ENCODE measurements around the gene SYNJ2. TPM values are rescaled to one million over a fixed set of nuclear protein-coding genes. Genes with fewer than 3 reads are reported as not detected.

SYNJ2 gene
- total RNA-seq, 2 experiments from 2014 or later, result 28.1 to 29.4 TPM

DNA sequence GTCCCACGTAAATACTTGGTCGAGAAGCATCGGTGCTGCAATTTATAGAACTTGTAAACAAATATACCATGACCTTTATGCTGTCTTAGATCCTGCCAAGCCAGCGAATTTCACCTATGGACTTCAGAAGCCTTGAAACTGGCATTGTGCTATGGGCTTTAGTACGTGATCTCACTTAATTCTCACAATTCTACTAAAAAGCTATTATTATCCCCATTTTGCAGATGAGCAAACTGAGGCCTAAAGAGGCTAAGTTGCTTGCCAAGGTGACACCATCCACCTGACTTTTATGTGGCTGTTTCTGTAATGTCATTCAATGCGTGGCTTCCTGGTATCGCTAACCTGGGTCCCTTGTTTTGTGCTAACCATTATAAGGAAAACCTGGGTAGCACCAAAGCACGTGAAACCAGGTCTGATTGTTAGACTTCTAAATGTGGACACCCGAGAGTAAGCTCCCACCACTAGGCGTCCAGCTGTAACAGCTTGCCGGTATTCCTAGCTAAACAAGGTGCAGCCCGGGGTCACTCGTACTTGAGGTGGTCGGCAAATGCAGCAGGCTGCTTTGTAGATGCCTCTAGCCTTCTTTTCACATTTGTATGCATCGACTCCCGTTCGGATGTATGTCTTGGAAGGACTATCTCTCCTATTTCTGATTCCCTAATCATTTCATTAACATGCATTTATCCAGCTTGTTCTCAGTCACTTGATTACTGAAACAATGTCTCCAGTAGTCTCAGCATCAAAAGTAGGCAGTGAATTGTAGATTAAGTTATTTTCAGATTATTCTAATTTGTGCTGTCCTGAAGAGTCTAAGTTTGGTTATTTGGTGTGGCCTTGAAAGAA, 1.1 kb downstream of the SYNJ2 start:
- H3K4me1 Mint-ChIP-seq, result peaks cover 36% of the 10 kb centered on the region
- H3K27me3 Mint-ChIP-seq, result no peaks in the 10 kb centered on the region
- H3K9me3 Mint-ChIP-seq, result no peaks in the 10 kb centered on the region
- H3K27ac Mint-ChIP-seq, result peak overlapping the region; percentile 88
- peaks cover 13% of the 10 kb centered on the region for H3K36me3 Mint-ChIP-seq
- H3K4me3 Mint-ChIP-seq, result peak overlapping the region; percentile 83
- DNase-seq, result no peak

DNA sequence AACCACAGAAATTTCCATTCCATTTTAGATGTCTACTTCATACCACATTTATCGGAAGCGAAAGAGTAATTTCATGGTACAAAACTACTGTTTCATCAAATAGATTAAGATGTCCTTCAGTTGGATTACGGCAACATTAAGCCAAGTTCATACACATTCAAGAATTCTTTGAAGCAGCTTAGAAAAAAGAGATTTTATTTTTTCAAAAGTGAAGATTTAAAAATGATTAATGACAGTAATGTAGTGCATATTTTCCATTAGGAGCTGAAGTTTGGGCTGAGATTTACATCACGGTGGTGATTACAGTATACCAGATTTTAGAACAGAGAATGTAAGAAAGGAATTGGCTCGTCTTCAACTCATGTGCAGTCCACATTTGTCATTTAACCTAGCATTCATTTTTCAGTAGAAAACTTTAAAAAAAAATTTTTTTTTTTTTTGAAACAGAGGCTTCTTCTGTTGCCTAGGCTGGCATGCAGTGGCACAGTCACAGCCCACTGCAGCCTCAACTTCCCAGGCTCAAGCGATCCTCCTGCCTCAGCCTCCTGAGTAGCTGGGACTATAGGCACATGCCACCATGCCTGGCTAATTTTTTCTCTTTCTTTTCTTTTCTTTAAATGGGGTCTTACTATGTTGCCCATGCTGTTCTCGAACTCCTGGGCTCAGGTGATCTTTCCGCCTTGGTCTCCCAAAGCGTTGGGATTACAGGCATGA, 1.9 kb downstream of the SYNJ2 start:
- Mint-ChIP-seq H3K4me3 (peak overlapping the region; percentile 83), H3K27me3 (no peaks in the 10 kb centered on the region), H3K9me3 (no peaks in the 10 kb centered on the region), H3K36me3 (peaks cover 13% of the 10 kb centered on the region), H3K4me1 (peaks cover 40% of the 10 kb centered on the region), H3K27ac (peak overlapping the region; percentile 88)
- DNase-seq, result no peak

DNA sequence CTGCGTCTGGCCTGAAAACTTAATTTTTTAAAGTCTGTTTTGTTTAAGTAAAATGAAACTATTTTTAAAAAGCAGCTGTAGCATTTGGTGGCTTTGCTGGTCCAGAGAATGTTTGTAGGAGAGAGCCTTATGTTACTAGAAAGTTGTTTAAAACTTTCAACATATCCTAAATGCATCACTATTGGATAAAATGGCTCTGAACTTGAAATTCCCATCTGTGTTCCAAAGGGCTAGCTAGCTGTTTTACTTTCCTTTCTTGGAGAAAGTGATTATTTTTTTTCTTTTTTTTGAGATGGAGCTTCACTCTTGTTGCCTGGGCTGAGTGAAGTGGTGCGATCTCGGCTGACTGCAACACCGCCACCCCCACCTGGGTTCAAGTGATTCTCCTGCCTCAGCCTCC, 2.5 kb downstream of the SYNJ2 start:
- no peaks in the 10 kb centered on the region for H3K9me3 Mint-ChIP-seq
- no peak for DNase-seq
- no peaks in the 10 kb centered on the region for H3K27me3 Mint-ChIP-seq
- peak overlapping the region; percentile 49 for H3K4me3 Mint-ChIP-seq
- H3K27ac Mint-ChIP-seq, result peak overlapping the region; percentile 60
- H3K4me1 Mint-ChIP-seq, result peaks cover 46% of the 10 kb centered on the region
- peaks cover 13% of the 10 kb centered on the region for H3K36me3 Mint-ChIP-seq

DNA sequence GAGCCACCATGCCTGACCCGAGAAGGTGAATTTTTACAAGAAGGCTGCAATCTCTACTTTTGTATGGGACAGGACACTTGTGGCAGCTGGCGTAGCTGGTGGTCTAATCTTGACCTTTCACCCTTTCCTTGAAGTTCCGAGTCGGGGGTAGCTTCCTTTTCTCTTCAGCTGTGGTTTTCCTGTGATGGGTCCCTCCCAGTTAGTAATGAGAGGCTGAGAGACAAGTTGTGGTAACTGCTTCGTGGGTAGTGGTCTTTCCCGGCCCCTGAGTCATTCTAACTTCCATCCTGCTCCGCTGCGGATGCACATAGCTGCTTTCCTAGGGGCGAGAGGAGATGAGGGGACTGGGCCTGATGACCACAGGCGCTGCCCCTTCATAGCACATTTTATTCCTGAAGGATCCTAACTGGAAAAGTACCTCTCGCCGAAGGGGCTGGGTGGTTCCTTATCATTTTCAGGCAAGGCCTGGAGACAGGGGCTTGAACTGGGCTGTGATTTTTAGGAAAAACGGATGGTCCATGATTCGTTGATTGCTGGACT, 3.1 kb downstream of the SYNJ2 start:
- DNase-seq, result no peak
- H3K27ac Mint-ChIP-seq, result peak overlapping the region; percentile 25

DNA sequence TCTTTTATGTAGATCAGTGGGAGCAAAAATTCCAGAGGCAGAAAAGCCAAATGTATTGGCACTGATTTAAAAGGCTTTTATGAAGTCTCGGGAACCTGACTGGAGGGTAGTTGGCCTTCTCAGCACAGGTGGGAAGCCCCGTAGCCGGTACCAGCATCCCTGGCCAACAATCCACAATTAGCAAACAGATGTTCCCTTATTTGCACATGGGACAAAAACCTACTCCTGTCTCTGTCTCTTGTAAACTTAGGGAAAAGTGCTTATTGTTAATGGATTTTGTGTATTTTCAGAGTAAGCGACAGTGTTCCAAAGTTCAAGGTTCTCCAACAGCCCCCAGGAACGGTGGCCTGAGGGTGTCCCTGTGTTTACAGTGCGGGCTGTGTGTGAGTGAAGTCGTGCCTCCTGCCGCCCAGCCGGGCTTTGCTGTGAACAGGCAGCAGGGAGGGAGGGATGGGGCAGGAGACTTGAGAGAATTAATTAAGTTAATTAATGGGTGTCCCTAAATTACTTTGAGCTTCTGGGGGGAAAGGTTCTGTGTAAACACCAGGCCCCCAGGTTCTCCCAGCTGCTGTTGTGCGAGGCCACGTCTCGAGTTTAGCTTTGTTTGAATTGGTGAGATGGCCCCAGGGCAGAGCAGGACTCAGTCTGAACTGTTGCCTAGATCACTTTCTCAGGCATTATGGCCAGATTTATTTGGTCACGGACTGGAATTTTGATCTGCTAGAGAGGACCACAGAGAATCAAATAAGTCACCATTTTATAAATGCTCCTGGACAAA, 3.9 kb downstream of the SYNJ2 start:
- Mint-ChIP-seq H3K36me3 (peaks cover 13% of the 10 kb centered on the region), H3K9me3 (no peaks in the 10 kb centered on the region), H3K4me1 (peaks cover 52% of the 10 kb centered on the region), H3K27ac (no peak overlapping the region), H3K27me3 (no peaks in the 10 kb centered on the region), H3K4me3 (no peak overlapping the region)
- no peak for DNase-seq

More for the DNA sequence above, 3.1 kb downstream of the SYNJ2 start:
- H3K4me1 Mint-ChIP-seq, result peaks cover 51% of the 10 kb centered on the region
- peaks cover 13% of the 10 kb centered on the region for H3K36me3 Mint-ChIP-seq
- peak overlapping the region; percentile 49 for H3K4me3 Mint-ChIP-seq
- no peaks in the 10 kb centered on the region for H3K27me3 Mint-ChIP-seq
- H3K9me3 Mint-ChIP-seq, result no peaks in the 10 kb centered on the region

DNA sequence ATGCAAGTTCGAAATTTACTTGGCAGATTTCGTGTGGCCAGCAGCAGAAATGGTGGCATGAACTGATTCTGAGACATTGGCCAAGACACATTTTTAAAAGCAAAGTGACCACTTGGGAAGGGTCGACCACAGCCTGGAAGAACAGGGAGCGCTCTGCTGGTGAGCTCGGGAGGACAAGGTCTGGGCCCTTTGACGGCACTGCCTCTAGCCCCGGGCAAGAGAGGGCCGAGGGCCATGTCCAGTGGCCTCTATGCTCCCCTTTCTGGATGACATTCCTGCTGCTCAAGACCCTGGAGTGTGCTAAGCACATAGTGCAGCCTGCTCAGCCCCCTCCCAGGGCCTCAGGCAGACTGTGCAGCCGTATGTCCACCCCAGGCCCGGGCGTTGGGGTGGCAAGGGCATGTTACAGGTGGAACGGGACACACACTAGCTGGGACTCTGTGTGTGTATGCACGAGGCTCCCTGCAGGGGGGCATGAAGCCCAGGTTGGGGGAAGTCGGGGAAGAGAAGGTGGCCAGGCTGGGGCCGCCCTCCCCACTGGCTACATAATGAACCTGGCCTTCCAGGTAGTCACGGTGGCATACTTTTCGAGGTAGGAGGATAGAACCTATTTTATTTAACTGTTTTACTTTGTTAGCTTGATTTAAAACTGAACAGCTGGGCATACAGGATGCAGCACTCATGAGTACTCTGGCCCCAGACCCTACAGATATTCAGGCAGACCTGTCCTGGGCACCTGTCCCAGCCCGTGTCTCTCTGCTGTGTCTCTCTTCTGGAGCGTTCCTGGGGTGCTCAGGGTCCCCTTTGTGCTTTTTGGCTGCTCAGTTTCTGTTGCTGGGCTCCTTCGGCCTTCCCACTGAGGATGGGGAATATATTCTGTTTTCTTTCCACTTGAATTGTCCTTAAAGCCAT, 6.4 kb downstream of the SYNJ2 start:
- H3K27ac Mint-ChIP-seq, result no peak overlapping the region
- H3K4me1 Mint-ChIP-seq, result peaks cover 57% of the 10 kb centered on the region
- H3K36me3 Mint-ChIP-seq, result peaks cover 13% of the 10 kb centered on the region
- DNase-seq, result no peak
- H3K9me3 Mint-ChIP-seq, result no peaks in the 10 kb centered on the region
- no peaks in the 10 kb centered on the region for H3K27me3 Mint-ChIP-seq
- no peak overlapping the region for H3K4me3 Mint-ChIP-seq

DNA sequence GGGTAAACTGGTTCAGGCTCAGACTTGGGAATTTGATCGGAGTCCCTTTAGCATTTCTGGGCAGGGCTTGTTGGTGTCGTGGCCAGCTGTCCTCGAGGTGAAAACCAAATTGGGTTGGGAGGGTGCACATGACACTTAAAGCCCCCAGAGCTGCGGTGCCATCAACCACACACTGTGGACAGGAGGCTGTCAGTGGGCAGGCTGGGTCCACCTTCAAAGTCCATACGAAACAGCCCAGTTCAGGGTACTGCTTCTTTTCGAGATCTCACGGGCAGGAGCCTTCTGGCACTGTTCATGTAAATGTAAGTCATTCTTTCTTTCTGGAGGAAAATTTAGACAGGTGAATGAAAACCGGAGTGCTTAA, 7.0 kb downstream of the SYNJ2 start:
- H3K4me3 Mint-ChIP-seq, result no peak overlapping the region
- H3K4me1 Mint-ChIP-seq, result peaks cover 56% of the 10 kb centered on the region
- peaks cover 10% of the 10 kb centered on the region for H3K36me3 Mint-ChIP-seq
- no peaks in the 10 kb centered on the region for H3K9me3 Mint-ChIP-seq
- no peak for DNase-seq
- H3K27me3 Mint-ChIP-seq, result no peaks in the 10 kb centered on the region
- H3K27ac Mint-ChIP-seq, result no peak overlapping the region

DNA sequence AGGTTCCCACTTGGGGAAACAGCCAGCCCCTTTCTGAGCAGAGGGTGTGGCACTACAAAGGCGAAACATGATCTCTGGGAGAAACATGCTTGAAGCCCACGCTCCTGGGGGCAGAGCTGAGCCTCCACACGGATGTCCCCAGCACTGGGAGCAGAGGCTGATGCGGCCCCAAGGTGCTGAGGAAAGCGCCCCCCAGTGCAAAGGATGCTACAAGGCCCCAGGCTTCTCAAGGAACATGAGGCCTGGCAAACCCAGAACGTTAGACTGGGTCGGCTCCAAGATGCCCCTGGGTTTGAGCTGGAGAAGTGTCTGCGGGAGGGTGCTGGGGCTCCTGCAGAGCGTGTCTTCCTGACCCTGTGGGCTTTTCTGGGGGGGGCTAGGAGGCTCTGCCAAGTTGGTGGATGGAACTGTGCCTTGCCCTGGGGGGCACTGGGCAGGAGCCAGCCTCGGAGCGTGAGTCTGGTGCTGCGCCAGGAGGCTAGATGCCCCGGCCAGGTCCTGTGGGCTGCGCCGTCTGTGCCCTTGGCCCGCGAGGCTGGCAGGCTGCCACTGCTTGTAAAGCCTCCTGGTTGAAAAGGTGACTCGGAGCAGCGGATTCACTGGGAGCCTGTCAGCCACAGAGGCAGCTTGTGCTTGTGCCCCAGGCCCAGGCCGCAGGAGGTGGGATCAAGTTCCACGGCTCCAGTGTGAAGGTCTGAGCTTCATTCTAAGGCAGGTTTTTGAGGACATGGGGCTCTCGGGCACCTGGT, 8.1 kb downstream of the SYNJ2 start:
- Mint-ChIP-seq H3K27ac (peak overlapping the region; percentile 78), H3K9me3 (no peaks in the 10 kb centered on the region), H3K36me3 (peaks cover 5% of the 10 kb centered on the region), H3K27me3 (no peaks in the 10 kb centered on the region), H3K4me1 (peaks cover 53% of the 10 kb centered on the region), H3K4me3 (peak overlapping the region; percentile 69)
- no peak for DNase-seq

DNA sequence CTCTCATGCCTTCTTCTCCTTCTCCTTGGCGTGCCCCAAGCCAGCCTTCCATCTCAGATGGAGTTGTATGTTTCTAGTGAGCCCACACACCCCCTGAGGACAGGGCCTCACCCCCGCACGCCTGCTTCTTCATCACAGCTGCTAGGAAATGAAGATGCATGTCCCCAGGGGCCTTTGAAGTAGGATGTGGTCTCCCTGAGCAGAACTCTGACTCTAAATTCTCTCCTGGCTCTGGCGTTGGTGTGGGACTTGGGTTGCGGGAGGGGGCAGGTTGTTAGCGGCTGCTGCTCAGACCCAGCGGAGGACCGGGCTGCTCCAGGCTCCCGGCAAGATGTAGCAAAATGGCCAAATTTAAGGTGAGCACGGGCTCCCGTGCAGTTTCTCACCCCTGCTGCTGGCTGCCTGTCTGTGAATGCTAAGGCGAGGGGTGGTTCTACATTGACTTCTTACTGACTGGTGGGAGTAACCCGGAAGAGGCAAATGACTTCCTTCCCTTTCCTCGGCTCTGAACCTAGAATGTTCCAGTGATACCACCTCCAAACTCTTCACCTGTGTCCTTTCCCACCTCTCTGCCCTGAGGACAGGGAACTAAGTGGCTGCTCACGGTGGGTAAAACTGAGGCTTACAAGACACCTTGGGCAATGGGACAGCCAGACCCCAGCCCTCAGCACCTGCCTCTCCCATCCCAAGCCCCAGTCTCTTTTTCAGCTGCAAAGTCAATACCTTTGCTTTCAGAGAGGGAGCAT, 8.8 kb downstream of the SYNJ2 start:
- peak overlapping the region; percentile 69 for H3K4me3 Mint-ChIP-seq
- peaks cover 48% of the 10 kb centered on the region for H3K4me1 Mint-ChIP-seq
- peak overlapping the region; percentile 78 for H3K27ac Mint-ChIP-seq
- H3K36me3 Mint-ChIP-seq, result peaks cover 5% of the 10 kb centered on the region
- peak; percentile 29 for DNase-seq
- no peaks in the 10 kb centered on the region for H3K9me3 Mint-ChIP-seq
- H3K27me3 Mint-ChIP-seq, result no peaks in the 10 kb centered on the region

DNA sequence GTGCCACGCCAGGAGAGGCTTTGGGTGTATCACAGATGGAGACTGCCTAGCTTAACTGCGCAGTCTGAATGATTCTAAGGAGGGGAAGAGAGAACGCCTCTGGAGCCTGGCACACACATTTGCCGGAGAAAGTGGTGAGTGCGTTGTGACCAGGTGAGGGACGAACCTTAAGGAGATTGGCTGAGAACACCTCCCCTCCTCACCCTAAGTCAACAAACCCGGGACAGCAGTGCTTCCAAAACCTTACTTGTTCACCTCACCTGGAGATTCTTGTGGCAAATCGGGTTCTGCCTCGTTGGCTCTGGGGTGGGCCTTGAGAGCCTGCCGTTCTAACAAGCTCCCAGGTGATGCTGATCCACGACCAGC, 9.4 kb downstream of the SYNJ2 start:
- H3K27ac Mint-ChIP-seq, result no peak overlapping the region
- no peaks in the 10 kb centered on the region for H3K9me3 Mint-ChIP-seq
- no peaks in the 10 kb centered on the region for H3K27me3 Mint-ChIP-seq
- peak overlapping the region; percentile 69 for H3K4me3 Mint-ChIP-seq
- no peak for DNase-seq
- peaks cover 6% of the 10 kb centered on the region for H3K36me3 Mint-ChIP-seq
- H3K4me1 Mint-ChIP-seq, result peaks cover 47% of the 10 kb centered on the region

DNA sequence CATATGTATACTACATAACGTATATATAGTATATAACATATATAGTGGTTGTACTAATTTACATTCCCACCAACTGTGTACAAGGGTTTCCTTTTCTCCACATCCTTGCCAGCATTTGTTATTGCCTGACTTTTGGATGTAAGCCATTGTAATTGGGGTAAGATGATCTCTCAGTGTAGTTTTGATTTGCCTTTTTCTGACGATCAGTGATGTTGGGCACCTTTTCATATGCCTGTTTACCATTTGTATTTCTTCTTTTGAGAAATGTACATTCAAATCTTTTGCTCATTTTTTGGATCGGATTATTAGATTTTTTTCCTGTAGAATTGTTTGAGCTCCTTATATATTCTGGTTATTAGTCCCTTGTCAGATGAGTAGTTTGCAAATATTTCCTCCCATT, 11.4 kb downstream of the SYNJ2 start:
- Mint-ChIP-seq H3K27ac (no peak overlapping the region), H3K36me3 (peaks cover 13% of the 10 kb centered on the region), H3K4me3 (no peak overlapping the region), H3K9me3 (no peaks in the 10 kb centered on the region), H3K4me1 (peaks cover 57% of the 10 kb centered on the region), H3K27me3 (no peaks in the 10 kb centered on the region)
- DNase-seq, result no peak

DNA sequence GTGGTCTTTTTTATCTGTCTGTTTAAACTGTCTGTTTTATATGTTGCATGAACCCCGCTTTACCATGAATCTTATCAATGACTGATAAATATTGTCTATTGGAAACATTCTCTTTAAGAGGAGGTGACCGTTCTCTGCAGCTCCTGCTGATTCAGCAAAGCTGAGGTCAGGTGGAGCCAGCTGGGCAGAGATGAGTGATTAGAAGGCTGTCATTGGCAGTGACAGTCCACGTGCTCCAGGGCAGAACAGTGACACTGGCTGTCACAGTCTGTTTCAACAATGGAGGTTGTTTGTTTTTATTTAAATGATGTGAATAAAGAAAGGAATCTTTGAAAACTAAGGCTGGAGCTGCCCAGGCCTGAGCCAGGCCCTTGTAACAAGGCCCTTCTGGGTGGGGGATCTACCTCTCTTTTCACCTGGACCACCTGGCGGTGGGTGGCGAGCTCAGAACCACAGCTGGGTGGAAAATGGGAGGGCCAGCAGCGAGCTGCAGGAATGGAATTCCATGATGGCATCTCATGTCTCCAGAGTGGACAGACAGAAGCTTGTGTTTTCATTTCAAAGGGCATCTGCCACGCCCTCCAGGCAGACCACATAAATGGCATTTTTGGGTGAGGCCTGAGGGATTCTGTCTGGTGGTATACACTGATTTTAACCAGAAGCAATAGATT, 12.6 kb downstream of the SYNJ2 start:
- Mint-ChIP-seq H3K4me3 (no peak overlapping the region), H3K9me3 (no peaks in the 10 kb centered on the region), H3K4me1 (peaks cover 48% of the 10 kb centered on the region), H3K27me3 (no peaks in the 10 kb centered on the region), H3K36me3 (peaks cover 13% of the 10 kb centered on the region), H3K27ac (no peak overlapping the region)
- DNase-seq, result no peak

DNA sequence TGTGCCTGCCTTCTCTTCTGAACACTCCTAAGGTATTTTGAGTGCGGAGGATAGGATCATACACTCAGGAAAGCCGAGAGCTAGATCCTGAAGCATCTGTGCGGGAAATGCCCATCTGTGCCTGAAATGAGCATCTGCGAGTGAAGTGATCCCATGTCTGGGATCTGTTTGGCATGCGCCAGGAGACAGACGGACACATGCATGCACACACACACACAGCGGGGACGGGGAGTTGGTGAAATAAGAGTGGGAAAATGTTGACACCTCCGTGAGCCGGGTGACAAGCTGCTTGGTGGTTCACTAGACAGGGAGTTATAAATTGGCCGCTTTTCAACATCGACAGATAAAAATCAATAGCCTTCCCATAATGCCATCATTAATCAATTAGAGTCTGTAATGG, 13.8 kb downstream of the SYNJ2 start:
- Mint-ChIP-seq H3K4me1 (peaks cover 39% of the 10 kb centered on the region), H3K27me3 (no peaks in the 10 kb centered on the region), H3K27ac (no peak overlapping the region), H3K9me3 (no peaks in the 10 kb centered on the region), H3K4me3 (no peak overlapping the region), H3K36me3 (peaks cover 13% of the 10 kb centered on the region)
- DNase-seq, result no peak

Data from activated naive CD8-positive, alpha-beta T cell treated with anti-CD3 and anti-CD28 coated beads for 36 hours (primary cell).